ENCODE measurements around the gene TSR2. TPM values are rescaled to one million over a fixed set of nuclear protein-coding genes. Genes with fewer than 3 reads are reported as not detected.

The TSR2 gene
- total RNA-seq, 1 donor from 2014 or later, result 14.7 TPM

GRCh38 chrX:54423161-54423888 is 16.9 kb upstream of the TSR2 start:
- Histone ChIP-seq H3K36me3 (no peaks in the 10 kb centered on the region), H3K27me3 (no peaks in the 10 kb centered on the region), H3K9me3 (no peaks in the 10 kb centered on the region), H3K27ac (no peak overlapping the region), H3K4me1 (no peaks in the 10 kb centered on the region), H3K4me3 (no peak overlapping the region)
- intact Hi-C loops (cut with DNase I), result no loop called here
- DNase-seq (ENCODE audit: extremely low spot score in 2 of 2), result no peak
- no peak for TF ChIP-seq POLR2AphosphoS5 (IDR thresholded peaks at IDR 0.05; ENCODE audit: insufficient read depth in 1 of 2, low read depth in 1 of 2)
- TF ChIP-seq CTCF (IDR thresholded peaks at IDR 0.05), result no peak
- no peak for TF ChIP-seq POLR2A (IDR thresholded peaks at IDR 0.05)

- Histone ChIP-seq H3K4me1 (no peaks in the 10 kb centered on the region), H3K36me3 (no peaks in the 10 kb centered on the region), H3K9me3 (no peaks in the 10 kb centered on the region), H3K27ac (no peak overlapping the region), H3K27me3 (no peaks in the 10 kb centered on the region), H3K4me3 (no peak overlapping the region)
- TF ChIP-seq POLR2A (IDR thresholded peaks at IDR 0.05), result no peak
- TF ChIP-seq POLR2AphosphoS5 (IDR thresholded peaks at IDR 0.05; ENCODE audit: insufficient read depth in 1 of 2, low read depth in 1 of 2), result no peak
- no peak for TF ChIP-seq CTCF (IDR thresholded peaks at IDR 0.05)
- no peak for DNase-seq (ENCODE audit: extremely low spot score in 2 of 2)
- intact Hi-C loops (cut with DNase I), result no loop called here
Observed at GRCh38 chrX:54427837-54428424, 12.3 kb upstream of the TSR2 start.

GRCh38 chrX:54430519-54430918 is 9.7 kb upstream of the TSR2 start:
- DNase-seq (ENCODE audit: extremely low spot score in 2 of 2), result no peak
- Histone ChIP-seq H3K4me3 (no peak overlapping the region), H3K4me1 (no peaks in the 10 kb centered on the region), H3K27me3 (no peaks in the 10 kb centered on the region), H3K36me3 (no peaks in the 10 kb centered on the region), H3K27ac (no peak overlapping the region), H3K9me3 (no peaks in the 10 kb centered on the region)
- intact Hi-C loops (cut with DNase I), result no loop called here
- TF ChIP-seq POLR2A (IDR thresholded peaks at IDR 0.05) (no peak), POLR2AphosphoS5 (IDR thresholded peaks at IDR 0.05; ENCODE audit: insufficient read depth in 1 of 2, low read depth in 1 of 2) (no peak), CTCF (IDR thresholded peaks at IDR 0.05) (no peak)

GRCh38 chrX:54435121-54435520 is 5.1 kb upstream of the TSR2 start:
- H3K27me3 ChIP-seq, result no peaks in the 10 kb centered on the region
- H3K4me1 ChIP-seq, result no peaks in the 10 kb centered on the region
- H3K27ac ChIP-seq, result no peak overlapping the region
- no peak overlapping the region for H3K4me3 ChIP-seq
- H3K36me3 ChIP-seq, result no peaks in the 10 kb centered on the region
- DNase-seq (ENCODE audit: extremely low spot score in 2 of 2), result no peak
- intact Hi-C loops (cut with DNase I), result no loop called here
- TF ChIP-seq POLR2AphosphoS5 (IDR thresholded peaks at IDR 0.05; ENCODE audit: insufficient read depth in 1 of 2, low read depth in 1 of 2), result no peak
- no peak for TF ChIP-seq POLR2A (IDR thresholded peaks at IDR 0.05)
- no peak for TF ChIP-seq CTCF (IDR thresholded peaks at IDR 0.05)
- no peaks in the 10 kb centered on the region for H3K9me3 ChIP-seq

GRCh38 chrX:54442790-54443189 is 2.6 kb downstream of the TSR2 start:
- Histone ChIP-seq H3K27me3 (no peaks in the 10 kb centered on the region), H3K9me3 (no peaks in the 10 kb centered on the region), H3K36me3 (no peaks in the 10 kb centered on the region), H3K27ac (no peak overlapping the region), H3K4me1 (peaks cover 17% of the 10 kb centered on the region), H3K4me3 (no peak overlapping the region)
- intact Hi-C loops (cut with DNase I), result no loop called here
- TF ChIP-seq CTCF (IDR thresholded peaks at IDR 0.05), result no peak
- TF ChIP-seq POLR2AphosphoS5 (IDR thresholded peaks at IDR 0.05; ENCODE audit: insufficient read depth in 1 of 2, low read depth in 1 of 2), result no peak
- no peak for TF ChIP-seq POLR2A (IDR thresholded peaks at IDR 0.05)
- DNase-seq (ENCODE audit: extremely low spot score in 2 of 2), result no peak
